Measurements from ENCODE around the gene ARHGAP28. TPM values are rescaled to one million over a fixed set of nuclear protein-coding genes. Genes with fewer than 3 reads are reported as not detected.
A peak's percentile ranks its signal among the peaks of the same experiment; 100 is the strongest.

The ARHGAP28 gene
- polyA plus RNA-seq, 1 donor from 2014 or later: 9.8 TPM

DNA sequence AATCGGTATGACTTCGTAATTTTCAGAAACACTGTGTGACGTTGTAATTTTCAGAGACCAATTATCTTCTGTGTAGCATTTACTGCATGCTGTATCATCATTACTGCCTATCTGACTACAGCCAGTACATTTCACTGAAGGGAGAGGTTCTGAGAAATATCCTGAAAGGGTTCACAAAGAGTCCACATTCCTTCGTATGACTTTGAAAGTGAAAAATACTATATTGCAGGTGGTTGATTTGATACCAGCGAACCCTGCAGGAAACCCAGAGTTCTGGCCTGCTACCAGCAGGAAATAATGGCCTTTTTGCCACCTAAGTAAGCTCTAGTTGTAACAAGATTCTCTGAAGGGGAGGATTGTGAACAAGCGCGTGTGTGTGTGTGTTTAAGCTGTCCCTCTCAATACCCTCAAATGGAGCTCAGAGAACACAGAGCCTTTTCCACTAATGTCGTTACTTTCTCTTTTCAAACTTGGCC, 155.5 kb downstream of the ARHGAP28 start:
- no peak overlapping the region for H2AFZ ChIP-seq (ENCODE audit: low read depth, low read length)
- TF ChIP-seq RAD21 (conservative IDR thresholded peaks at IDR 0.05) (no peak), MXI1 (conservative IDR thresholded peaks at IDR 0.05; ENCODE audit: poor library complexity, severe bottlenecking) (no peak), SMC3 (conservative IDR thresholded peaks at IDR 0.05; ENCODE audit: poor library complexity) (no peak), EP300 (conservative IDR thresholded peaks at IDR 0.05; ENCODE audit: poor library complexity, severe bottlenecking) (no peak), TAF1 (IDR thresholded peaks at IDR 0.05; ENCODE audit: low read depth) (no peak), EZH2 (IDR thresholded peaks at IDR 0.05; ENCODE audit: borderline replicate concordance, insufficient read depth, low read length, poor library complexity, severe bottlenecking) (no peak)
- TF ChIP-seq, protein P1, sequence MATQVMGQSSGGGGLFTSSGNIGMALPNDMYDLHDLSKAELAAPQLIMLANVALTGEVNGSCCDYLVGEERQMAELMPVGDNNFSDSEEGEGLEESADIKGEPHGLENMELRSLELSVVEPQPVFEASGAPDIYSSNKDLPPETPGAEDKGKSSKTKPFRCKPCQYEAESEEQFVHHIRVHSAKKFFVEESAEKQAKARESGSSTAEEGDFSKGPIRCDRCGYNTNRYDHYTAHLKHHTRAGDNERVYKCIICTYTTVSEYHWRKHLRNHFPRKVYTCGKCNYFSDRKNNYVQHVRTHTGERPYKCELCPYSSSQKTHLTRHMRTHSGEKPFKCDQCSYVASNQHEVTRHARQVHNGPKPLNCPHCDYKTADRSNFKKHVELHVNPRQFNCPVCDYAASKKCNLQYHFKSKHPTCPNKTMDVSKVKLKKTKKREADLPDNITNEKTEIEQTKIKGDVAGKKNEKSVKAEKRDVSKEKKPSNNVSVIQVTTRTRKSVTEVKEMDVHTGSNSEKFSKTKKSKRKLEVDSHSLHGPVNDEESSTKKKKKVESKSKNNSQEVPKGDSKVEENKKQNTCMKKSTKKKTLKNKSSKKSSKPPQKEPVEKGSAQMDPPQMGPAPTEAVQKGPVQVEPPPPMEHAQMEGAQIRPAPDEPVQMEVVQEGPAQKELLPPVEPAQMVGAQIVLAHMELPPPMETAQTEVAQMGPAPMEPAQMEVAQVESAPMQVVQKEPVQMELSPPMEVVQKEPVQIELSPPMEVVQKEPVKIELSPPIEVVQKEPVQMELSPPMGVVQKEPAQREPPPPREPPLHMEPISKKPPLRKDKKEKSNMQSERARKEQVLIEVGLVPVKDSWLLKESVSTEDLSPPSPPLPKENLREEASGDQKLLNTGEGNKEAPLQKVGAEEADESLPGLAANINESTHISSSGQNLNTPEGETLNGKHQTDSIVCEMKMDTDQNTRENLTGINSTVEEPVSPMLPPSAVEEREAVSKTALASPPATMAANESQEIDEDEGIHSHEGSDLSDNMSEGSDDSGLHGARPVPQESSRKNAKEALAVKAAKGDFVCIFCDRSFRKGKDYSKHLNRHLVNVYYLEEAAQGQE (IDR thresholded peaks at IDR 0.05; ENCODE audit: borderline replicate concordance): no peak
- TF ChIP-seq, protein P2, sequence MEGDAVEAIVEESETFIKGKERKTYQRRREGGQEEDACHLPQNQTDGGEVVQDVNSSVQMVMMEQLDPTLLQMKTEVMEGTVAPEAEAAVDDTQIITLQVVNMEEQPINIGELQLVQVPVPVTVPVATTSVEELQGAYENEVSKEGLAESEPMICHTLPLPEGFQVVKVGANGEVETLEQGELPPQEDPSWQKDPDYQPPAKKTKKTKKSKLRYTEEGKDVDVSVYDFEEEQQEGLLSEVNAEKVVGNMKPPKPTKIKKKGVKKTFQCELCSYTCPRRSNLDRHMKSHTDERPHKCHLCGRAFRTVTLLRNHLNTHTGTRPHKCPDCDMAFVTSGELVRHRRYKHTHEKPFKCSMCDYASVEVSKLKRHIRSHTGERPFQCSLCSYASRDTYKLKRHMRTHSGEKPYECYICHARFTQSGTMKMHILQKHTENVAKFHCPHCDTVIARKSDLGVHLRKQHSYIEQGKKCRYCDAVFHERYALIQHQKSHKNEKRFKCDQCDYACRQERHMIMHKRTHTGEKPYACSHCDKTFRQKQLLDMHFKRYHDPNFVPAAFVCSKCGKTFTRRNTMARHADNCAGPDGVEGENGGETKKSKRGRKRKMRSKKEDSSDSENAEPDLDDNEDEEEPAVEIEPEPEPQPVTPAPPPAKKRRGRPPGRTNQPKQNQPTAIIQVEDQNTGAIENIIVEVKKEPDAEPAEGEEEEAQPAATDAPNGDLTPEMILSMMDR (IDR thresholded peaks at IDR 0.05; ENCODE audit: poor library complexity, severe bottlenecking): no peak
- H3K27me3 ChIP-seq (ENCODE audit: insufficient read depth, low read depth, low read length): no peaks in the 10 kb centered on the region
- H3K9ac ChIP-seq (ENCODE audit: low read length): no peak overlapping the region
- no peaks in the 10 kb centered on the region for H3K79me2 ChIP-seq (replicated peaks; ENCODE audit: insufficient read depth, low read length)
- H3K9me3 ChIP-seq (ENCODE audit: low read length): no peaks in the 10 kb centered on the region
- H3K9me2 ChIP-seq (ENCODE audit: insufficient read depth, low read length): no peaks in the 10 kb centered on the region
- no peak overlapping the region for H3K27ac ChIP-seq (ENCODE audit: low read length)
- H3K4me2 ChIP-seq (ENCODE audit: low read length): no peak overlapping the region
- H3F3A ChIP-seq (ENCODE audit: insufficient read depth, low read length, poor library complexity, severe bottlenecking): no peaks in the 10 kb centered on the region
- H3K36me3 ChIP-seq (ENCODE audit: insufficient read depth, low read length): peaks cover under 1% of the 10 kb centered on the region
- no peaks in the 10 kb centered on the region for H4K20me1 ChIP-seq (ENCODE audit: insufficient read depth)
- H3K4me3 ChIP-seq (ENCODE audit: low read length): no peak overlapping the region

DNA sequence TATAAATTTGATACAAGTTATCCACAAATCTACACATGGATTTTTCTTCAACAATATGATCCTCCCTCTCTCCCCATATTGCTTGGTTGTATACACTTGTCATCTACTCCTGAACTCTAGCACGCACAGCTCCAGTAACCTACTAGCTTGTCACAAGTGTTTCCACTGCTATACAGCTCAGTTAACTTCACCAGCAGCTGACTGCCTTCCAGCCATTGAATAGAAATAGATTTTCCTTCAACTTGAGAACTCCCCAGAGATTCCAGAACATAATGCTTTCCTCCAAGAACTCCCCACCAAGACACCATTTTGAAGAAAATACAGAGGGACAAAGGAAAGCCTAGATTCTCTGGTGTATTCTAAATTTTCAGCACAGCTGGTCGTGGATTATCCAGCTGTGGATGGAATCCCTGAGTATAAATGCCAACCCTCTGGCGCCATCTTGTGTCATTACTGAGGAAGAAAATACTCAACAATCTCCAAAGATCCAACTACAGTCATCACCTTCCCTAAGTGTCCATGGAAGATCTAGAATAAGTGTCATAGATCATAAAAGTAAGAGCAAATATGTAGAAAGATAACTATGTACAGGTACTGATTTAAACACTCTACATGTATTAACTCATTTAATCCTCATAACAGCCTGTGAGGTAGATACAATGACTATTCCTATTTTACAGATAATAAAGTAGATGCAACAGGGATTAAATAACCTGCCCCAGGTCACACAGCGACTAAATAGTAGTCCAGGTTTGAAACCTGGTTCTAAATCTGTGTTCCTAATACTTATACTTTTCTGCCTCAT, 156.7 kb downstream of the ARHGAP28 start:
- Histone ChIP-seq H2AFZ (ENCODE audit: low read depth, low read length) (no peak overlapping the region), H3K36me3 (ENCODE audit: insufficient read depth, low read length) (peaks cover 10% of the 10 kb centered on the region), H3K27ac (ENCODE audit: low read length) (no peak overlapping the region), H4K20me1 (ENCODE audit: insufficient read depth) (no peaks in the 10 kb centered on the region), H3K4me3 (ENCODE audit: low read length) (no peak overlapping the region), H3F3A (ENCODE audit: insufficient read depth, low read length, poor library complexity, severe bottlenecking) (no peaks in the 10 kb centered on the region), H3K79me2 (replicated peaks; ENCODE audit: insufficient read depth, low read length) (no peaks in the 10 kb centered on the region), H3K4me2 (ENCODE audit: low read length) (no peak overlapping the region), H3K9ac (ENCODE audit: low read length) (no peak overlapping the region), H3K27me3 (ENCODE audit: insufficient read depth, low read depth, low read length) (no peaks in the 10 kb centered on the region), H3K9me2 (ENCODE audit: insufficient read depth, low read length) (no peaks in the 10 kb centered on the region), H3K9me3 (ENCODE audit: low read length) (no peaks in the 10 kb centered on the region)
- TF ChIP-seq, protein P2 (IDR thresholded peaks at IDR 0.05; ENCODE audit: poor library complexity, severe bottlenecking): peak; percentile 94
- TF ChIP-seq EP300 (conservative IDR thresholded peaks at IDR 0.05; ENCODE audit: poor library complexity, severe bottlenecking): no peak
- peak; percentile 98 for TF ChIP-seq RAD21 (conservative IDR thresholded peaks at IDR 0.05)
- TF ChIP-seq SMC3 (conservative IDR thresholded peaks at IDR 0.05; ENCODE audit: poor library complexity): peak; percentile 98

All from neural cell (in vitro differentiated cells).